SW480 (cell line): ENCODE data around the gene PLCB4.
A peak's percentile ranks its signal among the peaks of the same experiment; 100 is the strongest.
"Not testable (repeated sequence)": the region's sequence is repeated elsewhere in the genome, so short reads cannot be mapped to it uniquely, and the experiment has no call there.

Source experiments
- DNase-seq: peaks from one replicate; pipeline ENCODE4 v3.0.0-alpha.2; 2016; ENCODE audit warnings: low spot score

The PLCB4 gene

GRCh38 chr20:9367328-9367727 lies 298.4 kb downstream of the PLCB4 start:
- DNase-seq: no peak

GRCh38 chr20:9367746-9368145 lies 298.9 kb downstream of the PLCB4 start:
- DNase-seq: no peak

- no peak for DNase-seq
Observed at GRCh38 chr20:9368893-9369292, 300.0 kb downstream of the PLCB4 start.

- DNase-seq: no peak
Observed at GRCh38 chr20:9369557-9369956, 300.7 kb downstream of the PLCB4 start.

GRCh38 chr20:9374072-9374471 lies 305.2 kb downstream of the PLCB4 start:
- DNase-seq: no peak

- no peak for DNase-seq
Observed at GRCh38 chr20:9374480-9374879, 305.6 kb downstream of the PLCB4 start.

DNA sequence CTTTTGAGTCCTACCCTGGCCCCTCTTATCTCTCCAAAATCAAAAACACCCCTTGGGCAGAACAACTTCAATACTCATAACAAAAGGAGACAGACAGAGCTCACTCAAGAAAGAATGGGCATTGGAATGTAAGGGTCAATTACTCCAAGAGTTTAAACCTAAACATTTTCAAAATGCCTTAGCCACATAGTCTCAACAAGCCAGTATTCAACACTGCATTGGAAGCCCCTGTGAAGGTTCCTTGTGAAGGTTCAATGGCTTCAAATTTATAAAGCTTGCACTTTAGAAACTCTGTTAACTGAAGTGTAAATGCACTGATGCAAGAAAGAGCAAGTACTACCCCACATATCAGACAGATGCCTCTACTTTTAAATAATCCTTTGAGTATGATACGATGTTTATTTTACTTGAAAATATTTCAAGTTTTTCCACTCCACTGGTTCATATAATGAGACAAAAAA lies 306.4 kb downstream of the PLCB4 start:
- DNase-seq: no peak

DNA sequence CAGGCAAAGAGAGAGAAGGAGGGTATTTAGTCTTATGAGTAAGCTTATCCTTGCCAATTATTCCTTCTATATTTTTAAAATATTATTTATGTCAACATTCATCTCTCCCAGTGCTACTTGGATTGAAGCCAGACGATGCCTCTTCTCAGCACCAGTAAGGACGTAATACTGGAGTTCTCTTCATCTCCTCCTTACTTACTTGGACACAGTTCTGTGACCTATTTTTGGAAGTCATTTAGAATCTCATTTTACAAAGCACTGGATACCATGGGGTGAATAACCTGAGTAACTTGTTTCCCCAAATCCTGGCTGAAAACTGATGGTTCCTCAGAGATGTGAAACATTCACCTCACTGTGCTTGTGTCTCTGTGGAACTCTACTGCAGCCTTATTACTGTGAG lies 308.1 kb downstream of the PLCB4 start:
- no peak for DNase-seq

DNA sequence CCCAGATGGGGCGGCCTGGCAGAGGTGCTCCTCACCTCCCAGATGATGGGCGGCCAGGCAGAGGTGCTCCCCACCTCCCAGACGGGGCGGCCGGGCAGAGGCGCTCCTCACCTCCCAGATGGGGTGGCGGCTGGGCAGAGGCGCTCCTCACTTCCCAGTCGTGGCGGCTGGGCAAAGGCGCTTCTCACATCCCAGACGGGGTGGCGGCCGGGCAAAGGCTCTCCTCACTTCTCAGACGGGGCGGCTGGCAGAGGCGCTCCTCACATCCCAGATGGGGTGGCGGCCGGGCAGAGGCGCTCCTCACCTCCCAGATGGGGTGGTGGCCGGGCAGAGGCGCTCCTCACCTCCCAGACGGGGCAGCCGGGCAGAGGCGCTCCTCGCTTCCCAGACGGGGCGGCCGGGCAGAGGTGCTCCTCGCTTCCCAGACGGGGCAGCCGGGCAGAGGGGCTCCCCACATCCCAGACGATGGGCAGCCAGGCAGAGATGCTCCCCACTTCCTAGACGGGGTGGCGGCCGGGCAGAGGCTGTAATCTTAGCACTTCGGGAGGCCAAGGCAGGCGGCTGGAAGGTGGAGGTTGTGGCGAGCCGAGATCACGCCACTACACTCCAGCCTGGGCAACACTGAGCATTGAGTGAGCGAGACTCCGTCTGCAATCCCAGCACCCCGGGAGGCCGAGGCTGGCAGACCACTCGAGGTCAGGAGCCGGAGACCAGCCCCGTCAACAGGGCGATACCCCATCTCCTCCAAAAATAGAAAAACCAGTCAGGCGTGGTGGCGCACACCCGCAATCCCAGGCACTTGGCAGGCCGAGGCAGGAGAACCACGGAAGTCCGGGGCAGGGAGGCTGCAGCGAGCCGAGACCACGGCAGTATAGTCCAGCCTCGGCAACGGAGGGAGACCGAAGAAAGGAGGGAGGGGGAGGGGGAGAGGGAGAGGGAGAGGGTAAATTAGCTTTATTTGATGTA lies 316.7 kb downstream of the PLCB4 start:
- DNase-seq: not testable (repeated sequence)

GRCh38 chr20:9388160-9388812 lies 319.4 kb downstream of the PLCB4 start:
- no peak for DNase-seq

DNA sequence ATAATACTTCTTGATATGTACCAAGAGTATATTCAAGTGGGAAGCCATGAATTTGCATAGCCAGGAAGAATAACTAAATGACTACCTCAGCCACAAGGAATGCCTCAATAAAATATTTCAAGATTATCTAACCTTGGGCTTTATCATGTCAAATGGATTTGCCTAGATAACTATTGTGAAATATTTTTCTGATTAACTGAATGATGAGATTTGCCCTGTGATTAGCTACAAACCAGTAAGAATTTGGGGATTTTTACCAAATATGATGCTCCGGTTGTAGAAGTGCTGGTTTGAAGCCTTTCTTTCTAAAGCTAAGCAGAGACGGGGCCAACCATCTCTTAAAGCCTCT lies 319.9 kb downstream of the PLCB4 start:
- DNase-seq: no peak

DNA sequence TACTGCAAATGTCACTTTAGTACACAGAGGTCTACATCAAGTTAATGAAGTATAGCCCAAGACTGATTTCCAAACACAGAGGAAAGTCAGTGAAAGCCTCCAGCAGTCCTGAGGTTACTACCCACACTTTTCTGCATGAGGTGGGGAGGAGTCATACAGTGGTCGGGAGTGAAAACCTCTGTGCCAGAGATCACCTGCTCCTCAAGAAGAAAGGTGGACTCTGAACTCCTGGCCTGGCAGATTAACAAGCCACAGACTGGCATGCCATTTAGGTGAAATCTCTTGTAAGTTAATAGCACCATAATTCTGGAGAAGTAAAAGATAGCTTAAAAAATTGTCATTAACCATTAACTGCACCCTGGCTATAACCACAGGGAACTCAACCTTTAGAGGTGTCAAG lies 320.5 kb downstream of the PLCB4 start:
- peak; percentile 32 for DNase-seq

DNA sequence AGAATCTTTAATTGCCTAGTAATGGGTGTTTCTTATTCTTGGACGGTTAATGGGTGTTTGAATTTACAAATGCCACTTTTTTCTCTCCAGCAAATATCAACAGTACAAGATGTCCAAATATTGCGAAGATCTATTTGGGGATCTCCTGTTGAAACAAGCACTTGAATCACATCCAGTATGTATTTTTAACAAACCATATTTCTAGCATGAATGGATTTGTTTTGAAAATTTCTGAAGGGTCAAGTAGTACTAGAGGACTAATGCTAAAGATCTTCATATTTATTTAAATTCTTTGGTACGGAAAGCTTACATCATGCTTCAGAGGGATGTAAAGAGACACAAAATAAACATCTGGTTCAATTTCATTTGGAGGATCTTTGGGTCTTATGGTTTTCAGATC lies 321.6 kb downstream of the PLCB4 start:
- no peak for DNase-seq

- DNase-seq: peak; percentile 55
Observed at GRCh38 chr20:9392892-9393857, 324.3 kb downstream of the PLCB4 start.

DNA sequence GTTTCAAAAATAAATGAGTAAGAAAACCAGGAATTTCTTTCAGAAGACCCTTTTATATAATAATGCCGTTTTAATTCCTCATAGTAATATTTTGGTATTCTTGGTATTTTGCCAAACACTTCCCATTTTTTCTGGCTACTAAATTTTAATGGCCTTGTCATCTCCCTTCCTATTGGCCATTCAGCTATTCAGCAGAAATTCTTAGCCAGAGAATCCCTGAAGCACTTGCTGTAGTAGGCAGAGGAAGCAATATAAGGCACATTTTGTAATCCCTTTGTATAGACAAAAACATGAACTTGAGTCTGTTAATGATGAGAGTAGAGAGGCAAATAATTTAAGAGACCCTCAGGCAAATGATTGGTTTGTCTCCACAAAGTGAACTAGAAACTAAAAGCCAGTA lies 327.1 kb downstream of the PLCB4 start:
- DNase-seq: no peak

DNA sequence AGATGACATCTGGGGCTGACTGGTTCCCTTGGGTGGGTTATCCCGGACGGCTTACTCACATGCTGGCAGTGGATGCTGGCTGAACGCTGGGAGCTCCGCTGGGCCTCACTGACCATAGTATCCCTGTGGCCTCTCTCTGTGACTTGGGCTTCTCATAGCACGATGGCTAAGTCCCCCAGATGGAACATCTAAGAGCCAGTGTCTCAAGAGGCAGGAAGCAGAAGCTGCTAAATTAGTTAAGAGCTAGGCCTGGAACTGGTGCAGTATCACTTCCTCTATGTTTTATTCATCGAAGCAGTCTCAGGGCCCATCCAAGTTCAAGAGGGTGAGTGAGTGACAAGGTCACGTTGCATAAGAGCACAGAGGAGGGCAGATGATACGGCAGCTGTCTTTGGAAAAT lies 329.0 kb downstream of the PLCB4 start:
- no peak for DNase-seq

DNA sequence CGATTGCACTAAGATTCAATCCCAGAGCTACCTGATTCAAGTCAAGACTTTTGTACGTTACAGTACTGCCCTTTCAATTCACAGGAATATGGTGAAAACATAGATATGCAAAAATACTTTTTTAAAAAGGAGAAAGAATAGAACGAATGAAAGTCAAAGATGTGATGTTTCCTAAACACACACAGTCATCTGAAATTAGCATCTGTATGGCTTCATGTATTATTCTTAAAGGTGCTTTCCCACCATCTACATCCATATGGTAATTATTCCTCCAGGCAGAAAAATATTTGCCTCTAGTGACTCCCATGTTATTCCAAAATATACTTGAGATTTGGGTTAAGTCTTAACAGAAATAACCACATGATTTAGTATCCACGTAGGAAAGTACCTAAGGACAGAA lies 330.0 kb downstream of the PLCB4 start:
- no peak for DNase-seq

GRCh38 chr20:9399322-9399721 lies 330.4 kb downstream of the PLCB4 start:
- DNase-seq: no peak

GRCh38 chr20:9400171-9401025 lies 331.5 kb downstream of the PLCB4 start:
- no peak for DNase-seq

GRCh38 chr20:9401371-9401770 lies 332.5 kb downstream of the PLCB4 start:
- DNase-seq: no peak

DNA sequence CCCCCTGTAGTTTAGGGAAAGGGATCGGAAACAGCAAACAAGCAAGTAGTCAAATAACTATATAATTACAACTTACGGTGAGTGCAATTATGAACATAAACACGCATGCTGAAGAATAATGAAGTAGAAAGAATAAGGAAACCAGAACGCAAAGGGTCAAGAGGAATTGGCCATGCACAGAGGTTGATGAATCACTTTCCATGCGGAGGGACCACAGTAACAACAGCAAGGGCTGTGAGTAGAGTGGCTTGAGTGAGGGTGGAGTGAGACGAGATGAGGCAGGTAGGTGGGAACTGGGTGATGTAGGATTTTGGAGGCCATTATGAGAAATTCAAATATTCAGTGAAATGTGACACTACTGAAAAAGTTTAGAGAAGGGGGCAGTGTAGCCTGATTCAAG lies 333.3 kb downstream of the PLCB4 start:
- no peak for DNase-seq
